ENCODE data around the gene SCGB1C1. TPM values are rescaled to one million over a fixed set of nuclear protein-coding genes. Genes with fewer than 3 reads are reported as not detected.
A peak's percentile ranks its signal among the peaks of the same experiment; 100 is the strongest.

The SCGB1C1 gene
- total and polyA plus RNA-seq, 10 of the 15 experiments (the other 5 are each of a cell fraction or from before 2014, with no cell fraction given), result not detected

DNA sequence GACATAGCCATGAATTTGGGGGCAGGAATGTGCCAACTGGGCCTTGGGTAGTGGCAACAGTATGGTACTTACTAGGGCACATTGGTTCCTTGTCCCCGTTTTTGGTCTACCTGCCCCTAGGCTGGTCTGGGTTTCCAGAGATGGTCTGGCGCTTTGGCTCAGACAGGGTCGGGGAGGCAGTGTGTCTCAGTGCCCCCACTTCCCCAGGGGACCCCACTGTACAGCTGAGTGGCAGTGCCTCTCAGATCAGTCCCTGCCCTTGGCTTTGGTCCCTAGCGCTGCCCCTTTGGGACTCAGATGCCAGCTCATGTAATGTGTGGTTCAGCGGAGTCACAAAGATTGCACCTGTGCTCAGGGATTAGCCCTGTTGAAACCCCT lies 17.9 kb downstream of the SCGB1C1 start:
- Histone ChIP-seq H3K4me3 (0 out of 2 replicates have a peak overlapping the region, but pooled peaks have one; percentile 26), H2AFZ (ENCODE audit: control insufficient read depth, low read depth, low read length) (no peak overlapping the region), H3K4me1 (ENCODE audit: control insufficient read depth, insufficient read depth, low read length) (peaks cover 21% of the 10 kb centered on the region), H3K27me3 (replicated peaks in 1 of 2; ENCODE audit: control insufficient read depth in 2 of 2, insufficient read depth in 2 of 2, low read length in 1 of 2) (no peaks in the 10 kb centered on the region), H3K9ac (ENCODE audit: control insufficient read depth, insufficient read depth, low read length) (0 out of 2 replicates have a peak overlapping the region, but pooled peaks have one; percentile 19), H3K4me2 (ENCODE audit: control insufficient read depth, insufficient read depth) (peak overlapping the region; percentile 90; the same call in 1 of the 2 replicates), H3K27ac (ENCODE audit: control insufficient read depth, insufficient read depth) (no peak overlapping the region), H3K9me3 (replicated peaks; ENCODE audit: control insufficient read depth, insufficient read depth, low read length) (no peaks in the 10 kb centered on the region), H3K36me3 (ENCODE audit: control insufficient read depth in 2 of 2, insufficient read depth in 2 of 2, low read length in 1 of 2) (peaks cover 24 to 42% of the 10 kb centered on the region in 2 experiments), H4K20me1 (ENCODE audit: control insufficient read depth, insufficient read depth) (peaks cover 4% of the 10 kb centered on the region; the same call in 1 of the 2 replicates), H3K79me2 (ENCODE audit: control insufficient read depth, insufficient read depth, low read length) (peaks cover 45% of the 10 kb centered on the region)
- DNase-seq (ENCODE audit: low read depth, low spot score), result no peak
- POLR2A ChIA-PET, result no interaction called here
- FAIRE-seq, result no peak
- SMC1A ChIA-PET (ENCODE audit: uncharacterized antibody, unreplicated experiment), result no interaction called here
- BruUV-seq (replicated peaks), result no TSS peak
- ATAC-seq, result no peak
- TF ChIP-seq SIX5 (IDR thresholded peaks at IDR 0.05; ENCODE audit: low read depth, low read length, severe bottlenecking), result no peak
- TF ChIP-seq, protein P1, sequence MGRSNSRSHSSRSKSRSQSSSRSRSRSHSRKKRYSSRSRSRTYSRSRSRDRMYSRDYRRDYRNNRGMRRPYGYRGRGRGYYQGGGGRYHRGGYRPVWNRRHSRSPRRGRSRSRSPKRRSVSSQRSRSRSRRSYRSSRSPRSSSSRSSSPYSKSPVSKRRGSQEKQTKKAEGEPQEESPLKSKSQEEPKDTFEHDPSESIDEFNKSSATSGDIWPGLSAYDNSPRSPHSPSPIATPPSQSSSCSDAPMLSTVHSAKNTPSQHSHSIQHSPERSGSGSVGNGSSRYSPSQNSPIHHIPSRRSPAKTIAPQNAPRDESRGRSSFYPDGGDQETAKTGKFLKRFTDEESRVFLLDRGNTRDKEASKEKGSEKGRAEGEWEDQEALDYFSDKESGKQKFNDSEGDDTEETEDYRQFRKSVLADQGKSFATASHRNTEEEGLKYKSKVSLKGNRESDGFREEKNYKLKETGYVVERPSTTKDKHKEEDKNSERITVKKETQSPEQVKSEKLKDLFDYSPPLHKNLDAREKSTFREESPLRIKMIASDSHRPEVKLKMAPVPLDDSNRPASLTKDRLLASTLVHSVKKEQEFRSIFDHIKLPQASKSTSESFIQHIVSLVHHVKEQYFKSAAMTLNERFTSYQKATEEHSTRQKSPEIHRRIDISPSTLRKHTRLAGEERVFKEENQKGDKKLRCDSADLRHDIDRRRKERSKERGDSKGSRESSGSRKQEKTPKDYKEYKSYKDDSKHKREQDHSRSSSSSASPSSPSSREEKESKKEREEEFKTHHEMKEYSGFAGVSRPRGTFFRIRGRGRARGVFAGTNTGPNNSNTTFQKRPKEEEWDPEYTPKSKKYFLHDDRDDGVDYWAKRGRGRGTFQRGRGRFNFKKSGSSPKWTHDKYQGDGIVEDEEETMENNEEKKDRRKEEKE (IDR thresholded peaks at IDR 0.05), result no peak
- TF ChIP-seq MEF2A (IDR thresholded peaks at IDR 0.05; ENCODE audit: insufficient read depth, low read depth, low read length), result no peak
- TF ChIP-seq, protein P2, sequence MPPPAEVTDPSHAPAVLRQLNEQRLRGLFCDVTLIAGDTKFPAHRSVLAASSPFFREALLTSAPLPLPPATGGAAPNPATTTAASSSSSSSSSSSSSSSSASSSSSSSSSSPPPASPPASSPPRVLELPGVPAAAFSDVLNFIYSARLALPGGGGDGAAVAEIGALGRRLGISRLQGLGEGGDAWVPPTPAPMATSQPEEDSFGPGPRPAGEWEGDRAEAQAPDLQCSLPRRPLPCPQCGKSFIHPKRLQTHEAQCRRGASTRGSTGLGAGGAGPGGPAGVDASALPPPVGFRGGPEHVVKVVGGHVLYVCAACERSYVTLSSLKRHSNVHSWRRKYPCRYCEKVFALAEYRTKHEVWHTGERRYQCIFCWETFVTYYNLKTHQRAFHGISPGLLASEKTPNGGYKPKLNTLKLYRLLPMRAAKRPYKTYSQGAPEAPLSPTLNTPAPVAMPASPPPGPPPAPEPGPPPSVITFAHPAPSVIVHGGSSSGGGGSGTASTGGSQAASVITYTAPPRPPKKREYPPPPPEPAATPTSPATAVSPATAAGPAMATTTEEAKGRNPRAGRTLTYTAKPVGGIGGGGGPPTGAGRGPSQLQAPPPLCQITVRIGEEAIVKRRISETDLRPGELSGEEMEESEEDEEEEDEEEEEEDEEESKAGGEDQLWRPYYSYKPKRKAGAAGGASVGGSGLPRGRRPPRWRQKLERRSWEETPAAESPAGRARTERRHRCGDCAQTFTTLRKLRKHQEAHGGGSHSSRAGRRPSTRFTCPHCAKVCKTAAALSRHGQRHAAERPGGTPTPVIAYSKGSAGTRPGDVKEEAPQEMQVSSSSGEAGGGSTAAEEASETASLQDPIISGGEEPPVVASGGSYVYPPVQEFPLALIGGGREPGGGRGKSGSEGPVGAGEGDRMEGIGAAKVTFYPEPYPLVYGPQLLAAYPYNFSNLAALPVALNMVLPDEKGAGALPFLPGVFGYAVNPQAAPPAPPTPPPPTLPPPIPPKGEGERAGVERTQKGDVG (CRISPR knock-in tag; IDR thresholded peaks at IDR 0.05), result no peak
- no peak for TF ChIP-seq RB1 (IDR thresholded peaks at IDR 0.05; ENCODE audit: borderline replicate concordance)
- no peak for TF ChIP-seq ZNF274 (IDR thresholded peaks at IDR 0.05; ENCODE audit: insufficient read depth, insufficient read length)
- no peak for TF ChIP-seq SREBF2 (IDR thresholded peaks at IDR 0.05; ENCODE audit: low read length)
- TF ChIP-seq NR2C1 (IDR thresholded peaks at IDR 0.05), result no peak
- no peak for TF ChIP-seq MEF2B (IDR thresholded peaks at IDR 0.05; ENCODE audit: partially characterized antibody, poor library complexity, severe bottlenecking)
- no peak for TF ChIP-seq NBN (IDR thresholded peaks at IDR 0.05)
- TF ChIP-seq WRNIP1 (IDR thresholded peaks at IDR 0.05; ENCODE audit: borderline replicate concordance, low read depth, low read length), result no peak
- TF ChIP-seq FOXK2 (IDR thresholded peaks at IDR 0.05), result no peak
- no peak for TF ChIP-seq IRF4 (IDR thresholded peaks at IDR 0.05; ENCODE audit: low read depth, low read length)
- TF ChIP-seq, protein P3, sequence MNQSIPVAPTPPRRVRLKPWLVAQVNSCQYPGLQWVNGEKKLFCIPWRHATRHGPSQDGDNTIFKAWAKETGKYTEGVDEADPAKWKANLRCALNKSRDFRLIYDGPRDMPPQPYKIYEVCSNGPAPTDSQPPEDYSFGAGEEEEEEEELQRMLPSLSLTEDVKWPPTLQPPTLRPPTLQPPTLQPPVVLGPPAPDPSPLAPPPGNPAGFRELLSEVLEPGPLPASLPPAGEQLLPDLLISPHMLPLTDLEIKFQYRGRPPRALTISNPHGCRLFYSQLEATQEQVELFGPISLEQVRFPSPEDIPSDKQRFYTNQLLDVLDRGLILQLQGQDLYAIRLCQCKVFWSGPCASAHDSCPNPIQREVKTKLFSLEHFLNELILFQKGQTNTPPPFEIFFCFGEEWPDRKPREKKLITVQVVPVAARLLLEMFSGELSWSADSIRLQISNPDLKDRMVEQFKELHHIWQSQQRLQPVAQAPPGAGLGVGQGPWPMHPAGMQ (IDR thresholded peaks at IDR 0.05; ENCODE audit: borderline replicate concordance), result no peak
- TF ChIP-seq MTA3 (IDR thresholded peaks at IDR 0.05; ENCODE audit: borderline replicate concordance, low read length), result no peak
- TF ChIP-seq EED (IDR thresholded peaks at IDR 0.05; ENCODE audit: low read depth), result no peak
- no peak for TF ChIP-seq SIN3A (IDR thresholded peaks at IDR 0.05; ENCODE audit: low read depth, low read length)
- RAD21 ChIA-PET (ENCODE audit: unreplicated experiment), result no interaction called here
- 95% methylated on average over 5 of the region's 5 CpGs for WGBS (ENCODE audit: insufficient coverage, insufficient replicate concordance, low lambda C conversion rate, missing lambda C conversion rate)
- intact Hi-C loops (cut with micrococcal nuclease; ENCODE audit: unreplicated experiment), result no loop called here
- in situ Hi-C loops (cut with MboI), result no loop called here
- CTCF ChIA-PET, result no interaction called here
